ENCODE data around the gene ASAH2B.

Gene ASAH2B

DNA sequence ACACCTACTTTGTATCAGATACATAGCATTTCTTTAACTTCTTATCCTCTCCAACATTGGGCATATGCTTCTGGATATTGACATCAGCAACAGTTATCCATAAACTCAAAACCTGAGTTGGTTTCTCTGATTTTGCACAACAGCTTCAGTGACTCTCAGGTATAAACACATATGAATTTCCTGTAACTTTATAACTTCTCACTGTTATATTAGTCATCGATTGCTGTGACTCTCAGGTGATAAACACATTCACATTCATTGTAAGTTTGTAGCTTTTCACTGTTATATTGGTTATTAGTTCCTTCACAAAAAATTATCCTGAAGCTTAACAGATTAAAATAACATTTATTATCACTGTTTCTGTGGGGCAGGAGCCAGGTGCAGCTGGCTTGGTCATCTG lies 57.0 kb downstream of the ASAH2B start:
- Histone ChIP-seq H3K27me3 (ENCODE audit: control insufficient read depth in 1 of 2, insufficient read depth in 1 of 2, low read length in 2 of 2) (peaks cover 2 to 8% of the 10 kb centered on the region in 2 experiments), H3K4ac (ENCODE audit: low read depth in 1 of 2, low read length in 2 of 2) (no peak overlapping the region), H3K9me3 (ENCODE audit: control insufficient read depth, low read length) (no peaks in the 10 kb centered on the region), H2BK12ac (ENCODE audit: low read length in 2 of 2) (no peak overlapping the region), H2BK5ac (ENCODE audit: low read depth, low read length, poor library complexity, severe bottlenecking) (no peak overlapping the region), H3K36me3 (ENCODE audit: control insufficient read depth in 1 of 2, insufficient read depth in 2 of 2, low read depth in 1 of 2, low read length in 2 of 2) (no peaks in the 10 kb centered on the region), H3K4me2 (ENCODE audit: low read length, poor library complexity, severe bottlenecking) (no peak overlapping the region), H3K23ac (ENCODE audit: low read length in 2 of 2) (no peak overlapping the region), H4K91ac (ENCODE audit: low read length) (no peak overlapping the region), H2BK15ac (ENCODE audit: low read depth, poor library complexity, severe bottlenecking) (no peak overlapping the region), H2AK5ac (ENCODE audit: low read length, severe bottlenecking) (no peak overlapping the region), H2AFZ (ENCODE audit: low read depth, low read length) (no peak overlapping the region), H3K4me1 (ENCODE audit: control insufficient read depth, insufficient read depth, low read depth, low read length) (no peaks in the 10 kb centered on the region), H2BK120ac (ENCODE audit: low read depth, low read length) (no peak overlapping the region), H3K14ac (ENCODE audit: low read length in 2 of 2) (no peak overlapping the region), H4K8ac (ENCODE audit: low read length) (no peak overlapping the region), H3K4me3 (ENCODE audit: insufficient read depth in 1 of 2, low read depth in 1 of 2, low read length in 2 of 2) (no peak overlapping the region), H3K27ac (ENCODE audit: low read length, poor library complexity, severe bottlenecking) (no peak overlapping the region), H3K9ac (ENCODE audit: low read length) (no peak overlapping the region), H3K79me1 (replicated peaks; ENCODE audit: low read length, poor library complexity, severe bottlenecking) (no peaks in the 10 kb centered on the region), H3K18ac (ENCODE audit: low read depth in 1 of 2, low read length in 2 of 2) (no peak overlapping the region)
- no peak for DNase-seq
- no CpG with 5 or more reads among the region's 1 CpG for WGBS

DNA sequence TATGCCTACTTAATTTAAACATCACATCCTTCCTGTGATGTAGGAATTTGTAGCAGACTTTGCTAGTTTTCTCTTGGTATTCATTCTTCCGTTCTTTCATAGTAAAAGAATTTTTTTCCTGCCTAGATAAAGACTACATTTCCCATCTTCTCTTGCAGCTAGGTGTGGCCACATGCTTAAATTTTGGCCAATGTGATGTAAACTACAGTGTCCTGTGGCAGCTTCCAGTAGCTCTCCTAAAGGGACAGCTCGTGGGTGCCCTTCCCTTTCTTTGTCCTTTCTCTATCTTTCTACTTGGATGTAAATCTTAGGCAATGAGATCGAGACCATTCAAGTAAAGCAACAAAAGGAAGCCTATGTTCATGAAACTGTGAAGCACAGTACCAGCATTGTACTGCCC lies 58.6 kb downstream of the ASAH2B start:
- no peak for DNase-seq
- H4K8ac ChIP-seq (ENCODE audit: low read length) = no peak overlapping the region
- no peak overlapping the region for H2BK15ac ChIP-seq (ENCODE audit: low read depth, poor library complexity, severe bottlenecking)
- no peak overlapping the region for H2BK5ac ChIP-seq (ENCODE audit: low read depth, low read length, poor library complexity, severe bottlenecking)
- H3K79me1 ChIP-seq (replicated peaks; ENCODE audit: low read length, poor library complexity, severe bottlenecking) = no peaks in the 10 kb centered on the region
- WGBS = 63% methylated on average over 3 of the region's 3 CpGs
- no peak overlapping the region for H4K91ac ChIP-seq (ENCODE audit: low read length)
- H3K18ac ChIP-seq (ENCODE audit: low read depth in 1 of 2, low read length in 2 of 2) = no peak overlapping the region
- no peaks in the 10 kb centered on the region for H3K4me1 ChIP-seq (ENCODE audit: control insufficient read depth, insufficient read depth, low read depth, low read length)
- no peak overlapping the region for H3K9ac ChIP-seq (ENCODE audit: low read length)
- H3K14ac ChIP-seq (ENCODE audit: low read length in 2 of 2) = no peak overlapping the region
- H3K4me2 ChIP-seq (ENCODE audit: low read length, poor library complexity, severe bottlenecking) = no peak overlapping the region
- H3K27ac ChIP-seq (ENCODE audit: low read length, poor library complexity, severe bottlenecking) = no peak overlapping the region
- no peak overlapping the region for H2AK5ac ChIP-seq (ENCODE audit: low read length, severe bottlenecking)
- H2AFZ ChIP-seq (ENCODE audit: low read depth, low read length) = no peak overlapping the region
- H3K36me3 ChIP-seq (ENCODE audit: control insufficient read depth in 1 of 2, insufficient read depth in 2 of 2, low read depth in 1 of 2, low read length in 2 of 2) = no peaks in the 10 kb centered on the region
- H3K9me3 ChIP-seq (ENCODE audit: control insufficient read depth, low read length) = no peaks in the 10 kb centered on the region
- H2BK120ac ChIP-seq (ENCODE audit: low read depth, low read length) = no peak overlapping the region
- H3K4me3 ChIP-seq (ENCODE audit: insufficient read depth in 1 of 2, low read depth in 1 of 2, low read length in 2 of 2) = no peak overlapping the region
- H3K4ac ChIP-seq (ENCODE audit: low read depth in 1 of 2, low read length in 2 of 2) = no peak overlapping the region
- no peak overlapping the region for H2BK12ac ChIP-seq (ENCODE audit: low read length in 2 of 2)
- peaks cover 2 to 8% of the 10 kb centered on the region in 2 experiments for H3K27me3 ChIP-seq (ENCODE audit: control insufficient read depth in 1 of 2, insufficient read depth in 1 of 2, low read length in 2 of 2)
- no peak overlapping the region for H3K23ac ChIP-seq (ENCODE audit: low read length in 2 of 2)

DNA sequence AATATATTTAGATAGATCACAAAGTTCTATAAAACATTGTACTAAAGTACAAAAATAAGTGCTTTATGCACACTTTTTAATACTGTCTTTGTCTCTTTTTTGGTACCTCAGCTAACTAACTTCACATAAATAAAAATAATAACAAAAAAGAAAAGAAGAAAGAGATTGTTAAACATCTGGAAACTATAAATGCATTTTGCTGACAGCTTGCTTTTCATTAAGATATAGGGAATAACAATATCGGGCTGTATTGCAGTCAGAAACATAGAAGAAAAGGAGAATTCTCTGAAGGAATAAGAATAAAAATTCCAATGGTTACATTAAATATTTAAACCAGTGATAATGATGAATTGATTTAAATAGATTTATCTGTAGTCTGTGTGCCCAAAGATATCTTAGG lies 59.9 kb downstream of the ASAH2B start:
- no CpG with 5 or more reads among the region's 1 CpG for WGBS
- Histone ChIP-seq H3K27ac (ENCODE audit: low read length, poor library complexity, severe bottlenecking) (no peak overlapping the region), H3K4me1 (ENCODE audit: control insufficient read depth, insufficient read depth, low read depth, low read length) (no peaks in the 10 kb centered on the region), H3K14ac (ENCODE audit: low read length in 2 of 2) (no peak overlapping the region), H2BK120ac (ENCODE audit: low read depth, low read length) (no peak overlapping the region), H2BK15ac (ENCODE audit: low read depth, poor library complexity, severe bottlenecking) (no peak overlapping the region), H2AFZ (ENCODE audit: low read depth, low read length) (no peak overlapping the region), H3K4ac (ENCODE audit: low read depth in 1 of 2, low read length in 2 of 2) (no peak overlapping the region), H3K36me3 (ENCODE audit: control insufficient read depth in 1 of 2, insufficient read depth in 2 of 2, low read depth in 1 of 2, low read length in 2 of 2) (no peaks in the 10 kb centered on the region), H3K4me3 (ENCODE audit: insufficient read depth in 1 of 2, low read depth in 1 of 2, low read length in 2 of 2) (no peak overlapping the region), H3K18ac (ENCODE audit: low read depth in 1 of 2, low read length in 2 of 2) (no peak overlapping the region), H2AK5ac (ENCODE audit: low read length, severe bottlenecking) (no peak overlapping the region), H3K4me2 (ENCODE audit: low read length, poor library complexity, severe bottlenecking) (no peak overlapping the region), H3K9ac (ENCODE audit: low read length) (no peak overlapping the region), H3K27me3 (ENCODE audit: control insufficient read depth in 1 of 2, insufficient read depth in 1 of 2, low read length in 2 of 2) (peaks cover 2 to 8% of the 10 kb centered on the region in 2 experiments), H3K79me1 (replicated peaks; ENCODE audit: low read length, poor library complexity, severe bottlenecking) (no peaks in the 10 kb centered on the region), H3K23ac (ENCODE audit: low read length in 2 of 2) (no peak overlapping the region), H4K8ac (ENCODE audit: low read length) (no peak overlapping the region), H2BK12ac (ENCODE audit: low read length in 2 of 2) (no peak overlapping the region), H4K91ac (ENCODE audit: low read length) (no peak overlapping the region), H3K9me3 (ENCODE audit: control insufficient read depth, low read length) (no peaks in the 10 kb centered on the region), H2BK5ac (ENCODE audit: low read depth, low read length, poor library complexity, severe bottlenecking) (no peak overlapping the region)
- DNase-seq = no peak

DNA sequence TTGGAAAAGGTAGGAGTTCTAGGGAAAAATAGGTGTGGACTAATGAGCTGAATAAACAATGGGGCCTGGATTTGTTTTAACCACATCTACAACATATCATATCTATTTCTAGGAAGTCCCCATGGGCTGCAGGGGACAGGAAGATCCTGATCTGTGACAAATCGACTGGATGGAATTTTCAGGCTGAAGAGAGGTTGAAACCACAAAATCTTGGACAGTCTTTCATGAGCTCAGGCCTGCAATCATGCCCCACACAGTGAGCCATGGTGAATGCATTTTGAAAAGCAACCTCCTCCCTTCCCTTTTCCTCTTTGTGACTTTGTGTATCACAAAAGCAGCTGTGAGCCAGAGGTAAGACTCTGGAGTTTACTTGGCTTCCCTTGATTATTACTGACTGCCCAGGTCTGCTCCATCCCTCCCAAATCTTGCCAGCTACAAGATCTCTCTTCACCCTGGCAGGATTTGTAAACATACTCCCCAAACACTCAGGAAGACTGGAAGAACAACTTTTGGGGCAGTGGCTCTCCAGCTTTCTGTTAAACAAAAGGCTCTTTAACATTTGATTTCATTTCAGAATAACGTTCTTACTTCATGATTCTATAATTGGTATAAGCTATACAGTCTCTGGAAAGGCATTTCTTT lies 66.4 kb downstream of the ASAH2B start:
- no peak overlapping the region for H3K4me2 ChIP-seq (ENCODE audit: low read length, poor library complexity, severe bottlenecking)
- no peak overlapping the region for H4K91ac ChIP-seq (ENCODE audit: low read length)
- no peak overlapping the region for H3K4ac ChIP-seq (ENCODE audit: low read depth in 1 of 2, low read length in 2 of 2)
- H3K14ac ChIP-seq (ENCODE audit: low read length in 2 of 2) = no peak overlapping the region
- no peak for DNase-seq
- peak overlapping the region; percentile 2 for H3K9ac ChIP-seq (ENCODE audit: low read length)
- no peak overlapping the region for H4K8ac ChIP-seq (ENCODE audit: low read length)
- no peak overlapping the region for H2BK5ac ChIP-seq (ENCODE audit: low read depth, low read length, poor library complexity, severe bottlenecking)
- H2BK12ac ChIP-seq (ENCODE audit: low read length in 2 of 2) = no peak overlapping the region
- no peak overlapping the region for H3K27ac ChIP-seq (ENCODE audit: low read length, poor library complexity, severe bottlenecking)
- H2AK5ac ChIP-seq (ENCODE audit: low read length, severe bottlenecking) = no peak overlapping the region
- H2BK120ac ChIP-seq (ENCODE audit: low read depth, low read length) = no peak overlapping the region
- peak overlapping the region in 1 of 2 experiments; percentile 34 for H3K23ac ChIP-seq (ENCODE audit: low read length in 2 of 2)
- H2AFZ ChIP-seq (ENCODE audit: low read depth, low read length) = no peak overlapping the region
- no peak overlapping the region for H3K18ac ChIP-seq (ENCODE audit: low read depth in 1 of 2, low read length in 2 of 2)
- H2BK15ac ChIP-seq (ENCODE audit: low read depth, poor library complexity, severe bottlenecking) = no peak overlapping the region
- no peaks in the 10 kb centered on the region for H3K36me3 ChIP-seq (ENCODE audit: control insufficient read depth in 1 of 2, insufficient read depth in 2 of 2, low read depth in 1 of 2, low read length in 2 of 2)
- no peaks in the 10 kb centered on the region for H3K27me3 ChIP-seq (ENCODE audit: control insufficient read depth in 1 of 2, insufficient read depth in 1 of 2, low read length in 2 of 2)
- H3K79me1 ChIP-seq (replicated peaks; ENCODE audit: low read length, poor library complexity, severe bottlenecking) = no peaks in the 10 kb centered on the region
- no peak overlapping the region for H3K4me3 ChIP-seq (ENCODE audit: insufficient read depth in 1 of 2, low read depth in 1 of 2, low read length in 2 of 2)
- H3K9me3 ChIP-seq (ENCODE audit: control insufficient read depth, low read length) = no peaks in the 10 kb centered on the region
- WGBS = 83% methylated on average over 1 of the region's 2 CpGs
- peaks cover 2% of the 10 kb centered on the region for H3K4me1 ChIP-seq (ENCODE audit: control insufficient read depth, insufficient read depth, low read depth, low read length)
